Esophagus muscularis mucosa (tissue), 4 donors: ENCODE results near the gene SDCBP2. TPM values are rescaled to one million over a fixed set of nuclear protein-coding genes. Genes with fewer than 3 reads are reported as not detected.
A peak's percentile ranks its signal among the peaks of the same experiment; 100 is the strongest.

Experiments
- DNase-seq: peaks from one replicate; pipeline ENCODE4 v3.0.0-alpha.2; 2017; ENCODE audit errors: extremely low spot score
- H3K27ac ChIP-seq, 4 donors: fragments of 200-600 bp; sonication (generic); replicated peaks in 1 of 4; 1 replicate in 3 of 4; 2 replicates in 1 of 4; pipeline ENCODE4 v1.5.1; 2016 to 2019; ENCODE audit warnings: mild to moderate bottlenecking in 1 of 4
- H3K27me3 ChIP-seq, 4 donors: fragments of 200-600 bp; sonication (generic); one replicate each; pipeline versions ENCODE4 v1.5.1 to v1.6.0; 2016 to 2019
- H3K36me3 ChIP-seq, 4 donors: fragments of 200-600 bp; sonication (generic); one replicate each; pipeline ENCODE4 v1.5.1; 2016 to 2019
- H3K4me1 ChIP-seq, 4 donors: fragments of 200-600 bp; sonication (generic); one replicate each; pipeline ENCODE4 v1.5.1; 2016 to 2019
- H3K4me3 ChIP-seq, 4 donors: fragments of 200-600 bp; sonication (generic); 1 replicate in 2 of 4; 2 replicates in 2 of 4; pipeline ENCODE4 v1.5.1; 2016 to 2019; ENCODE audit warnings: mild to moderate bottlenecking in 4 of 4, moderate library complexity in 1 of 4
- H3K9me3 ChIP-seq, 4 donors: fragments of 200-600 bp; sonication (generic); 1 replicate in 3 of 4; 2 replicates in 1 of 4; pipeline ENCODE4 v1.5.1; 2016 to 2019
- EP300 ChIP-seq: sonication (generic); formaldehyde crosslinking; IDR thresholded peaks from one replicate; pipeline ENCODE4 v1.6.1; 2017; ENCODE audit warnings: antibody characterized with exemption
- POLR2A ChIP-seq: fragments of 450-650 bp; IDR thresholded peaks from one replicate; pipeline ENCODE4 v1.6.1; 2017; ENCODE audit warnings: antibody characterized with exemption, moderate library complexity, mild to moderate bottlenecking, low read depth
- POLR2AphosphoS5 ChIP-seq, 2 donors: sonication (generic); formaldehyde crosslinking; IDR thresholded peaks; one replicate each; pipeline ENCODE4 v1.6.1; 2017; ENCODE audit warnings: antibody characterized with exemption in 2 of 2
- WGBS: methylation state at CpG from one replicate; pipeline ENCODE4 v1.1.5; 2018; 5-methylcytosine and 5-hydroxymethylcytosine counted together
- intact Hi-C: fragments of 100-400 bp; cut with DNase I; formaldehyde crosslinking; loops from one replicate; pipeline ENCODE4 v1.15.1; 2023
- total RNA-seq, 4 donors: library from RNA; depleted of rRNA; stranded (reverse); fragments of >200 nt; gene quantifications; one replicate each; pipeline versions ENCODE4 v1.1.0 to v1.2.1, GENCODE V29; 2016
- TF ChIP-seq, protein P1 (sequence below), 3 experiments: fragments of 200-600 bp in 2 of 3; fragments of 450-650 bp in 1 of 3; sonication (generic) in 2 of 3; IDR thresholded peaks; one replicate each; pipeline ENCODE4 v1.5.1; 2017 to 2019; ENCODE audit warnings: antibody characterized with exemption in 3 of 3, mild to moderate bottlenecking in 2 of 3, moderate library complexity in 1 of 3

The SDCBP2 gene
- total RNA-seq, 4 donors from 2014 or later = 2.1 to 6.2 (median 4.1) TPM

DNA sequence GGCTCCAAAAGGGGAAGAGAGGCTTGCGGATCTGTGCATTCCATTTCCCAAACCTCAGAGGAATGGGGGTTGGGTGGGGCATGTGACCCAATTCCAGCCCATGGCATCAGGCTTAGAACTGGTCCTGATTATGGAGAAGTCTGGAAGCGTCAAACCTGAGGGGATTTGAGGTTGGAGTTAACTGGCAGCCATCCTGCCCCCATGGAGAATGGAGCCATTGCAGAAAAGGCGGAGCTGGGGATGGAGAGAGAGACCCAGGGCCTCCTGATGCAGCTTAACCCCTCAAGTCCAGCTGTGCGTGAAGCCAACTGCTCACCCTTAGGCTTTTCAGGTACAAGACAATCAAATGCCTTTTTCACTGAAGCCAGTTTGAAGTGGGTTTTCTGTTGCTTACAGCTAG lies 9.9 kb upstream of the SDCBP2 start:
- H3K4me3 ChIP-seq = no peak overlapping the region
- TF ChIP-seq POLR2A = no peak
- TF ChIP-seq, protein P1, sequence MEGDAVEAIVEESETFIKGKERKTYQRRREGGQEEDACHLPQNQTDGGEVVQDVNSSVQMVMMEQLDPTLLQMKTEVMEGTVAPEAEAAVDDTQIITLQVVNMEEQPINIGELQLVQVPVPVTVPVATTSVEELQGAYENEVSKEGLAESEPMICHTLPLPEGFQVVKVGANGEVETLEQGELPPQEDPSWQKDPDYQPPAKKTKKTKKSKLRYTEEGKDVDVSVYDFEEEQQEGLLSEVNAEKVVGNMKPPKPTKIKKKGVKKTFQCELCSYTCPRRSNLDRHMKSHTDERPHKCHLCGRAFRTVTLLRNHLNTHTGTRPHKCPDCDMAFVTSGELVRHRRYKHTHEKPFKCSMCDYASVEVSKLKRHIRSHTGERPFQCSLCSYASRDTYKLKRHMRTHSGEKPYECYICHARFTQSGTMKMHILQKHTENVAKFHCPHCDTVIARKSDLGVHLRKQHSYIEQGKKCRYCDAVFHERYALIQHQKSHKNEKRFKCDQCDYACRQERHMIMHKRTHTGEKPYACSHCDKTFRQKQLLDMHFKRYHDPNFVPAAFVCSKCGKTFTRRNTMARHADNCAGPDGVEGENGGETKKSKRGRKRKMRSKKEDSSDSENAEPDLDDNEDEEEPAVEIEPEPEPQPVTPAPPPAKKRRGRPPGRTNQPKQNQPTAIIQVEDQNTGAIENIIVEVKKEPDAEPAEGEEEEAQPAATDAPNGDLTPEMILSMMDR (IDR thresholded peaks at IDR 0.05) = no peak
- TF ChIP-seq POLR2AphosphoS5 (IDR thresholded peaks at IDR 0.05) = no peak
- no peaks in the 10 kb centered on the region for H3K27me3 ChIP-seq
- no peaks in the 10 kb centered on the region for H3K9me3 ChIP-seq
- intact Hi-C loops = loop anchor here (5.0 kb wide), 1 partner anchor 34 kb away; no protein-coding TSS in a partner anchor
- no peak overlapping the region for H3K27ac ChIP-seq
- WGBS = 82% methylated on average over 4 of the region's 4 CpGs
- DNase-seq = peak; percentile 34
- H3K4me1 ChIP-seq = peaks cover 23 to 42% (median 27%) of the 10 kb centered on the region in 4 donors
- H3K36me3 ChIP-seq = peaks cover 0 to 3% (median 0%) of the 10 kb centered on the region in 4 donors

- Histone ChIP-seq H3K9me3 (no peaks in the 10 kb centered on the region), H3K4me3 (no peak overlapping the region), H3K27me3 (no peaks in the 10 kb centered on the region), H3K36me3 (peaks cover 0 to 10% (median 0%) of the 10 kb centered on the region in 4 donors), H3K27ac (peak overlapping the region in 3 of 4 donors; percentile 32 to 70 (median 50)), H3K4me1 (peaks cover 23 to 42% (median 27%) of the 10 kb centered on the region in 4 donors)
- peak; percentile 31 for DNase-seq
- intact Hi-C loops = loop anchor here (5.0 kb wide), 1 partner anchor 34 kb away; no protein-coding TSS in a partner anchor
- WGBS = 100% methylated on average over 4 of the region's 5 CpGs
- TF ChIP-seq POLR2AphosphoS5 (IDR thresholded peaks at IDR 0.05) (no peak), EP300 (no peak)
- TF ChIP-seq, protein P1 (IDR thresholded peaks at IDR 0.05) = no peak
These were observed 9.2 kb upstream of the SDCBP2 start for GRCh38 chr20:1338096-1338495.

DNA sequence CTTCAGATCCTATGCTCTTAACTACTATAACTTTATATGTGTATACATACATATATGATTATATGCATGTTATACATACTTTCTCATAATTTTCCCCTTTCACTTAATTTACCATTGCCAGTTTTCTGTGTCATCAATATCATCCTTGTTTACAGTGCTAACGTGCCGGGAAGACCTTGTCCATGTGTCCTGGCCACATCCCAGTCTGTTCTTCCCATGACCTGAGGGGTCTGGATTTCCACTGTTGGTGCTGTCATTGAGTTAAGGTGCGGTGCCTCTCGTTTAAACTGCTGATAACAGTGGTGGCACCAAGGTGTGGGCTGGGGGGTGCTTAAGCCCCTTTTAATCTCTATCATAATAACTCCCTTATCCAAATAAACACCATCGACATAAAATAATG lies 8.5 kb upstream of the SDCBP2 start:
- no peaks in the 10 kb centered on the region for H3K9me3 ChIP-seq
- peaks cover 23 to 46% (median 27%) of the 10 kb centered on the region in 4 donors for H3K4me1 ChIP-seq
- peak overlapping the region in 3 of 4 donors; percentile 50 to 70 (median 68) for H3K27ac ChIP-seq
- TF ChIP-seq EP300 (no peak), POLR2AphosphoS5 (IDR thresholded peaks at IDR 0.05) (no peak), POLR2A (no peak)
- TF ChIP-seq, protein P1 (IDR thresholded peaks at IDR 0.05) = no peak
- no peaks in the 10 kb centered on the region for H3K27me3 ChIP-seq
- H3K4me3 ChIP-seq = no peak overlapping the region
- 39% methylated on average over 5 of the region's 5 CpGs for WGBS
- H3K36me3 ChIP-seq = peaks cover 0 to 16% (median 0%) of the 10 kb centered on the region in 4 donors
- intact Hi-C loops = loop anchor here (5.0 kb wide), 1 partner anchor 35 kb away; no protein-coding TSS in a partner anchor
- no peak for DNase-seq

DNA sequence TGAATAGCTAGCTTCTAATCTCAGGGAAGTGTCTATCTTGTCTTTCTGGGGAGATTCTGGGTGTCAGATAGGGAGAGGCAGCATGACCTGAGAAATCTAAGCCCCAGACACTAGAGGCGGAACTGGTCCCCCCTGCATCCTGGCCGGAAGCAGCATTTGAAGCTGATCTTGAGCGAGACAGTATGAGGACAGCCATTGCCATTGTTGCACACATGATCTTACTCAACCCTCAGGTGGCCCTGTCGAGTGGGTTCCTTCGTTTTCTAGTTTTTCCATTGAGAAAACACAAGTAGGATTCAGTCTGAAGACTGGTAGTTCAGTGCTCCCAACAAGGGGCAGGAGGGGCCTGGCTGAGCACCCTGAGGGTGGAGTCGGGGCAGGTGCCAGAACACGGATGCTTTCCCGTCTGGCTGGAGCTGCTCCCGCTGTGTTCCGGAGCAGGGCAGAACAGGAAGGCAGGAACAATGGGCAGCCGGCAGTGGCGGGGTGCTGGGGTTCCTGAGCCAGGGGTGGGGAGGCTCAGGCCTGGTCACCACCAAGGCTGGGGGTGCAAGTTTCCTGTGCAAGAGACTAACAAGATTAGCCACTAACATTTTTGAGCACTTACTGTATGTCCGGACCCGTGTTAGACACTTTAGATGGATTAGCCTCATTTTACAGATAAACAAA lies 7.9 kb upstream of the SDCBP2 start:
- no peaks in the 10 kb centered on the region for H3K9me3 ChIP-seq
- no peak overlapping the region for H3K4me3 ChIP-seq
- peak; percentile 92 for DNase-seq
- H3K27ac ChIP-seq = peak overlapping the region; percentile 48 to 70 (median 59)
- TF ChIP-seq EP300 (no peak), POLR2A (no peak), POLR2AphosphoS5 (IDR thresholded peaks at IDR 0.05) (peak; percentile 59 to 73)
- TF ChIP-seq, protein P1 (IDR thresholded peaks at IDR 0.05) = no peak
- peaks cover 0 to 21% (median 0%) of the 10 kb centered on the region in 4 donors for H3K36me3 ChIP-seq
- H3K27me3 ChIP-seq = no peaks in the 10 kb centered on the region
- H3K4me1 ChIP-seq = peaks cover 23 to 49% (median 27%) of the 10 kb centered on the region in 4 donors
- intact Hi-C loops = loop anchor here (5.0 kb wide), 1 partner anchor 35 kb away; no protein-coding TSS in a partner anchor
- WGBS = 28% methylated on average over 11 of the region's 14 CpGs
